ENCODE measurements around the gene GLIPR2.
"Not testable (repeated sequence)": the region's sequence is repeated elsewhere in the genome, so short reads cannot be mapped to it uniquely, and the experiment has no call there.

GLIPR2 gene

DNA sequence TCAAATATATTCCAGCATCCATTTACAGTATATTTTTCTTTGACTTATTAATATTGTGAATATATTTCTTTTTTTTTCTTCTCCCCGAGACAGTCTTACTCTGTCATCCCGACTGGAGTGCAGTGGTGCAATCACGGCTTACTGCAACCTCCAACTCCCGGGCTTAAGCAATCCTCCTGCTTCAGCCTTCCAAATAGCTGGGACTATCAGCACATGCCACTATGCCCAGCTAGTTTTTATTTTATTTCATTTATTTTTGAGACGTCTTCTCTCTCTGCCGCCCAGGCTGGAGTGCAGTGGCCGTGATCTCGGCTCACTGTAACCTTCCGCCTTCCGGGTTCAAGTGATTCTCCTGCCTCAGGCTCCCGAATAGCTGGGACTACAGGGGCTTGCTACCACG is 7.4 kb upstream of the GLIPR2 start:
- TF ChIP-seq, protein P1, sequence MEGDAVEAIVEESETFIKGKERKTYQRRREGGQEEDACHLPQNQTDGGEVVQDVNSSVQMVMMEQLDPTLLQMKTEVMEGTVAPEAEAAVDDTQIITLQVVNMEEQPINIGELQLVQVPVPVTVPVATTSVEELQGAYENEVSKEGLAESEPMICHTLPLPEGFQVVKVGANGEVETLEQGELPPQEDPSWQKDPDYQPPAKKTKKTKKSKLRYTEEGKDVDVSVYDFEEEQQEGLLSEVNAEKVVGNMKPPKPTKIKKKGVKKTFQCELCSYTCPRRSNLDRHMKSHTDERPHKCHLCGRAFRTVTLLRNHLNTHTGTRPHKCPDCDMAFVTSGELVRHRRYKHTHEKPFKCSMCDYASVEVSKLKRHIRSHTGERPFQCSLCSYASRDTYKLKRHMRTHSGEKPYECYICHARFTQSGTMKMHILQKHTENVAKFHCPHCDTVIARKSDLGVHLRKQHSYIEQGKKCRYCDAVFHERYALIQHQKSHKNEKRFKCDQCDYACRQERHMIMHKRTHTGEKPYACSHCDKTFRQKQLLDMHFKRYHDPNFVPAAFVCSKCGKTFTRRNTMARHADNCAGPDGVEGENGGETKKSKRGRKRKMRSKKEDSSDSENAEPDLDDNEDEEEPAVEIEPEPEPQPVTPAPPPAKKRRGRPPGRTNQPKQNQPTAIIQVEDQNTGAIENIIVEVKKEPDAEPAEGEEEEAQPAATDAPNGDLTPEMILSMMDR (IDR thresholded peaks at IDR 0.05; ENCODE audit: borderline replicate concordance, insufficient read depth, low read depth, low read length) = no peak
- H3K4me3 ChIP-seq (ENCODE audit: low read depth, low read length) = no peak overlapping the region

DNA sequence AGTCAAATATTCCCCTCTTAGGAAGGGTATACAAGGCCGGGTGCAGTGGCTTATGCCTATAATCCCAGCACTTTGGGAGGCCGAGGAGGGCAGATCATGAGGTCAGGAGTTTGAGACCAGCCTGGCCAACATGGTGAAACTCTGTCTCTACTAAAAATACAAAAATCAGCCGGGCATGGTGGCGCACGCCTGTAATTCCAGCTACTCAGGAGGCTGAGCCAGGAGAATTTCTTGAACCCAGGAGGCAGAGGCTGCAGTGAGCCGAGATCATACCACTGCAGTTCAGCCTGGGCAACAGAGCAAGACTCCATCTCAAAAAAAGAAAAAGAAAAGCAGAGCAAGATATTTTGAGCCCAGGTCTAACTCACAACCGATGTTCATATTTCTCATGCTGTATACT is 4.9 kb upstream of the GLIPR2 start:
- not testable (repeated sequence) for H3K4me3 ChIP-seq (ENCODE audit: low read depth, low read length)

DNA sequence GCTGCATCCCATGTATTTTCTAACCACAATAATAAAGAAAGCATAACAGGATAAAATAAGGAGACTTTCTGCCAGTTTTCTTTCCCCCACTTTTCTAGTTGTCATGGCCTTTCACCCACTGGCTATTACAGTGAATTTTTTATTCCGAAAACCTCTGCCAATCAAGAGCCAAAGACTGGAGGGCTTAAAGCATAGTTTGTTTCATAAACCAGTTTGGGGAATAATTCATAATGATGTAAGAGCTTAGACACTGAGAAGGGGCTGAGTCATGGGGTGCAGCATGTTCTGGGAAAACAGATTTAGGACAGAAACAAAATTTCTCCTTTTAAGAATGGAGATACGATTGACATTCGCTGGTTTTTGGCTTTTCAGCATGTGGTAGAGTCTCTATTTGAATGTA is 4.4 kb upstream of the GLIPR2 start:
- TF ChIP-seq, protein P1 (IDR thresholded peaks at IDR 0.05; ENCODE audit: borderline replicate concordance, insufficient read depth, low read depth, low read length) = no peak
- no peak overlapping the region for H3K4me3 ChIP-seq (ENCODE audit: low read depth, low read length)

DNA sequence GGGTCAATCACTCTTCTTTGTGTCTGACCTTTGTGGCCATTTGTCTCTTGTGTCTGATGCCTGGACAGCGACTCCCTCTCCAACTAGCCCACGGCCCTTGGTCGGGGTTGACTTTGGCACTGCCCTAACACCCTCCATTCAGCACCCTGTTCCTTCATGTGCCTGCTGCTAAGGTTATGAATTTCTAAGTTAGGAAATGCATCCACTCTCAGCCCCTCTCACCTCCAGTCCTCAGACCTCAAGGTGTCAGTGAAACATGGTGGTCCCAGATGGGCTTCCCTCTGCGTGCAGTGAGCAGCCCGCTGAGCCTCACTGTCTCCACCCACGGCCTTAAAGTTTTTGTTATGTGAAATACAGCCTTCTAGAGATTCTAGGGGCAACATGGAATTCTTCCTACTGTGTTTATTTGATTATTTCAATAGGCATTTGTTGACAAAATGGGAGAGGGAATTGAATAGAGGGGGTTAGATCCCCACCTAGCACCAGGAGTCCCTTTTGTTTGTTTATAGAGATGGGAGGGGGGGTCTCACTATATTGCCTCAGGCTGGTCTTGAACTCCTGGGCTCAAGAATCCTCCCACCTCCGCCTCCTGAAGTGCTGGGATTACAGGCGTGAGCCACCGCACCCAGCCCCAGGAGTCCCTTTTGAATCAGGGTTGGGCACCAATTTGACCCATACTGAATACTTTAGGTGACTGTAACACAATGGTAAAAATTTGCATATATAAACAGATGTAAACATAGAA is 1.6 kb upstream of the GLIPR2 start:
- no peak overlapping the region for H3K4me3 ChIP-seq (ENCODE audit: low read depth, low read length)
- TF ChIP-seq, protein P1 (IDR thresholded peaks at IDR 0.05; ENCODE audit: borderline replicate concordance, insufficient read depth, low read depth, low read length) = no peak

DNA sequence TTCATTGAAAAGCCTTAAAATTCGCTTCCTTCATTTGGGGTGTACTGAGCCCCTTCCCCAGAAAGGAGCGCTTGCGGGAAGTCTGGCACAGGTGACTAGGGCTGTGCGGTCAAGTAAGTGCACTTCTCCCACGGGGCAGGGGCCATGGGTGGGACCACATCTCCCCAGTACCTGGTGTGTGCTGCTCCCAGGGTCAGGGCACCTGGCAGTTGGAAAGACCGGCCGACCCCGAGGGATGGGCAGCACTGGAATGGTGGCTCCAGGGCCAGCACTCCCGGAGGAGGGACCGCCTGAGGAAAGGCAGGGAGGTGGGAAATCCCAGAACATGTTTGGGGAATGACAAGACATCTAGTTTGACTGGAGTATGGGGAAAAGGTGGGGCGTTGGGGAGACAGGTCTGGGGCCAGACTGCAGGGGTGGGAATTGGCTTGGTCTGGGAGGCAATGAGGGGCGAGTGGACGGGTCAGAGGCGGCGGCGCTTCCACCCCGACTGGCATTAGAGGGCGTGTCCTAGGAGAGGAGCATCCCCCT is 727 bp upstream of the GLIPR2 start:
- H3K4me3 ChIP-seq (ENCODE audit: low read depth, low read length) = peak overlapping the region; percentile 68
- TF ChIP-seq, protein P1 (IDR thresholded peaks at IDR 0.05; ENCODE audit: borderline replicate concordance, insufficient read depth, low read depth, low read length) = no peak

DNA sequence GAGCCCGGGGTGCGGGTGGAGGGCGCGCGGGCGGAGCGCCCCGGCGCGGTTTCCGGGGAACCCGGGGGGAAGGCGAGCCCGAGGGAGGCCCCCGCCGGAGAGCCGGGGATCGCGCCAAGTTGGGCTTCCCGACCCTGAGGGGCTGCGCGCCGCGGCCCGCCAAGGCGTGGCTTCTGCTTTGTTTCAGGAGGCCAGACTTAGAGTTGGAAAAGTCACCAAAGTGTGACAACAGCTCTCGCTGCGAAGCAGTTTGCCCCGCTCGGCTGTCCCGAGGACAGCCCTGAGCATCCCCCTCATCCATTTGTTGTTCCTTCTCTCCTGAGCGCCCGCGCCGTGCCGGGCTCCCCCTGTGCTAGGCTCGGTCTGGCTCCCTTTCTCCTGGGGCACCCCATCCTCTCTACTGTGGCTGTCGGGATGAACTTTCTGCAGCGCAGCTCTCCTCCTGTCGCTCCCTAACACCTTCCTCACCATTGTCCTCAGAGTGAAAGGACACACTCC is 410 bp downstream of the GLIPR2 start:
- peak overlapping the region; percentile 68 for H3K4me3 ChIP-seq (ENCODE audit: low read depth, low read length)
- TF ChIP-seq, protein P1 (IDR thresholded peaks at IDR 0.05; ENCODE audit: borderline replicate concordance, insufficient read depth, low read depth, low read length) = no peak

DNA sequence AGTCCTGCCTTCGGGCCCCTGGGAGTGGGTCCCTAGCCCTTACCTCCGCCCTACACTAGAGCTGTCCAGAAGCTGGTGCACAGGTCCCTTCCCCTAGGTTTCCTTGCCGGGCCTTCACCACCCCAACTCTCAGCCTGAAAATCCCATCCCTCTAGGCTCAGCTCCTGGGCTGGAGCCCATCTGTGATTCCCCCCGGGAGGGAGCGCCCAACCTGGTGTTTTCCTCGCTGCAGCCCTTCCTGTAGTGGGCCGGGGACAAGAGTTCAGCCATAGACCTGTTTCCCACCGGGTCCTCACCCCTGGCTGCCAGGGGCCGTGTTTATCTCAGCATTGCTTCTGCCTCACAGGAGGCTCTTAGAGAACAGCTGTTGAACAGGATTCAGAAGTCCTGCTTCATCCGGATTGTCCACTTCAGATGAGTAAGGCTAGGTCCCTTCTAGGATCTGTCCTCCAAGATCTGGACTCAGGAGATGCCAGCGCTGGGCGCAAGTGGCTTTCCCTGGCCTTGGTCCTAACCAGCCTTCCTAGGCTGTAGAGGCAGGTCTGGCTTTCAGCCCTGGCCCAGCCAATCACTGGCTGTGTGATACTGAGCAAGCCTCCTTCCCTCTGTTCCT is 965 bp downstream of the GLIPR2 start:
- TF ChIP-seq, protein P1 (IDR thresholded peaks at IDR 0.05; ENCODE audit: borderline replicate concordance, insufficient read depth, low read depth, low read length) = no peak
- H3K4me3 ChIP-seq (ENCODE audit: low read depth, low read length) = peak overlapping the region; percentile 68
